Bone marrow (tissue), 2 donors: ENCODE results near the gene RPL9.
"Not testable (repeated sequence)": the region's sequence is repeated elsewhere in the genome, so short reads cannot be mapped to it uniquely, and the experiment has no call there.

Experiments
- DNase-seq, 2 donors: peaks; one replicate each; lab custom pipeline; 2025; lab: John Stamatoyannopoulos, UW

RPL9 gene

GRCh38 chr4:39458505-39459300 lies at the start of gene RPL9, which contains the start of gene LIAS:
TSS of gene RPL9 (minus strand) at chr4:39458922. CDS start at chr4:39458439, 483 bp downstream.
TSS of gene LIAS (plus strand) at chr4:39459056. CDS start at chr4:39459118, 62 bp downstream.
- peak; percentile 88 to 91 for DNase-seq

- no peak for DNase-seq
Measured at GRCh38 chr4:39505581-39505980, 46.9 kb upstream of the RPL9 start.

DNA sequence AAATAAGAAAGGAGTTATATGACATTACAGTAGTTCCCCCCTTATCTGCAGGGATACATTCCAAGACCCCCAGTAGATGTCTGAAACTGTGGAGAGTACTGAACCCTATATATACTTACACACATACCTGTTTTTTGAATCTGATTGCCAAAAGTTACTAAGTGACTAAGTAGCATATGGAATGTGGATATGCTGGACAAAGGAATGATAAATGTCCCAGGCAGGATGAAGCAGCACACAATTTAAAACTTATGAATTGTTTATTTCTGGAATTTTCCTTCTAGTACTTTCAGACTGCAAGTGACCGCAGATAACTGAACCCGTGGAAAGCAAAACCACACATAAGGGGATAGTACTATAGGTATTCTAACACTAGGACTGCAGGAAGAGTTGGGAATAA lies 45.8 kb upstream of the RPL9 start:
- DNase-seq: no peak

DNA sequence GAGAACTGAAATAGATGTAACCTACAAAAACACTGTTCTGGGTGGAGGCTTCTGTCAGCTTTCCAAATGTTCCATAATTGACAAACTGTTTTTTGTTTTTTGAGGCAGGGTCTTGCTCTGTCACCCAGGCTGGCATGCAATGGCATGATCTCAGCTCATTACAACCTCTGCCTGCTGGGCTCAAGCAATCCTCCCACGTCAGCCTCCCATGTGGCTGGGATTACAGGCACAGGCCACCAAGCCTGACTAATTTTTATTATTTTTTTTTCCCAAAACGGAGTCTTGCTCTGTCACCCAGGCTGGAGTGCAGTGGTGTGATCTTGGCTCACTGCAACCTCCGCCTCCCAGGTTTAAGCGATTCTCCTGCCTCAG lies 43.9 kb upstream of the RPL9 start:
- DNase-seq: not testable (repeated sequence)

GRCh38 chr4:39502019-39502663 lies 43.4 kb upstream of the RPL9 start:
- no peak for DNase-seq

- DNase-seq: no peak
Measured at GRCh38 chr4:39498727-39499020, 40.0 kb upstream of the RPL9 start.

DNA sequence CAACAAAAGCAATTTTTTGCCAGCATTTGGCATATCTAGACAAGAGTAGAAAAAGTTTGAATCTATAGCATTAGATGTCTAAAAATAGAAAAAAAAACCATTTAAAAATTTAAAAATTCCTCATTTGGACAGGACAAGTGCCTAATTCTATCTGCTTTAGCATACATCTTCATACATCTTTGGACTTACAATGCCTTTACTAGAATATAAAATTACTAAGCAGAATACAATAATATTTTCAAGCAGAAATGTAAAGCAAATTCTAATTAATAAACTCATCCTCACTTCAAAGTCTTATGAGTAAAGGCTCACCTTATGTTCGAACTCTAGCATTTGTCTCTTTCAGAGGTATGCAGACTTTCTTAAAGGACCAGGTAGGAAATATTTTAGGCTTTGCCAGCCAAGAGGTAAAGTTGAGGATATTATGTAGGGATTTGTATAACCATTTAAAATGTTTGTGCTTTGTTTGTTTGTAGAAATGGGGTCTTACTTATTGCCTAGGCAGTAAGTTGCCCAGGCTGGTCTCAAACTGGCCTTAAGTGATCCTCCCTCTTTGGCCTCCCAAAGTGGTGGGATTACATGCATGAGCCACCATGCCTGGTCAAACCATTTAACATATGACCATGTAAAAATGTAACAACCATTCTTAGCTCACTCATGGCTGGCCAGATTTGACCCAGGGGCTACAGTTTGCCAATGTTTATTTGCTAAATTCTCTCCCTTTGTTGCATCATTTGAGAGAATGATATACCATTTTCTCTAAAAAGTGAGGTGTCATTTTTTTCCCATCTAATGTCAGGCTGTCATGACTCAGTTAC lies 39.4 kb upstream of the RPL9 start:
- no peak for DNase-seq

DNA sequence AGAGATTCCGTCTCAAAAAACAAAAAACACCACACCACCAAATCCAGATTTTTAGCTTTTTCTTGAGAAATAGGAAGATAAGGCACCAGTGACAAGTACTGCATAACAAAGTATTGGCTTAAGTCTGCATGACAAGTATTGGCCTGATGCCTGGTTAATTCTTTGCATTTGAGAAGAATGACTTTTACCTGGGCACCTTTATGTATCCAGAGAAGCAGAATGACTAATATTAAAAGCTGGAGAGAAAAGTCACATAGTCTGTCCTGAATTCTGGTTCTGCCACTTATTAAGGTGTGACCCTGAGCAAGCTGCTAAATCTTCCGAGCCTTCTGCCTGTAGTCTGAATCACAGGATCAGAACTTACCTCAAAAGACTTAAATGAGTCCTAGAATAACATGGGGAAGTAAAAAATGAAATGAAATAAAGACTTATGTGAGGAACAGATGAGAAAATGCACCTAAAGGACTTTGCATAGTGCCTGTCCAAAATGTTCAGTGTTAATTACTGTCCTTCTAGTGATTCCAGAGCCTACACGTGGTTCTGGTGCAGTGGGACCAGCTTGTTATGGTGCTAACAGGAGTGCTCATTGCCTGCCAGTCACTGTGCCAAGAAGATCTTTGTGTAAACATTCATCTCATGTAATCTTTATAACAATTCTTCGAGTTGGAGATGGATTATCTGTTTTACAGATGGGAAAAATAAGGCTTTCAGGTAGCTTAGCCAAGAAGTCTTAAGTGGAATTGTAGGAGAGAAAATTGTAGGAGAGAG lies 36.9 kb upstream of the RPL9 start:
- DNase-seq: no peak

DNA sequence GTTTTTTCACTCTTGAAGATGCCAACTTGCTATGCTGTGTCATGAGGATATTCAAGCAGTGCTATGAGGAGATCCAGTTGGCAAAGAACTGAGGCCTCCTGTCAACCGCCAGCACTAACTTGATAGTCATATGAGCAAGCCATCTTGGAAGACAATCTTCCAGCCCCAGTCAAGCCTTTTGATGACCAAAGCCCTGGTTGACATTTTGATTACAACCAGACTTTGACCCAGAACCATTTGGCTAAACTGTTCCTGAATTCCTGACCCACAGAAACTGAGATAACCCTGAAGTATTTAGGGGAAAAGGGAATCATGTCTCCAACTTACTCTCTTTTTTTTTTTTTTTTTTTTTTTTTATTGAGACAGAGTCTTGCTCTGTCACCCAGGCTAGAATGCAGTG lies 35.6 kb upstream of the RPL9 start:
- no peak for DNase-seq

- DNase-seq: no peak
Measured at GRCh38 chr4:39490322-39490721, 31.6 kb upstream of the RPL9 start.

DNA sequence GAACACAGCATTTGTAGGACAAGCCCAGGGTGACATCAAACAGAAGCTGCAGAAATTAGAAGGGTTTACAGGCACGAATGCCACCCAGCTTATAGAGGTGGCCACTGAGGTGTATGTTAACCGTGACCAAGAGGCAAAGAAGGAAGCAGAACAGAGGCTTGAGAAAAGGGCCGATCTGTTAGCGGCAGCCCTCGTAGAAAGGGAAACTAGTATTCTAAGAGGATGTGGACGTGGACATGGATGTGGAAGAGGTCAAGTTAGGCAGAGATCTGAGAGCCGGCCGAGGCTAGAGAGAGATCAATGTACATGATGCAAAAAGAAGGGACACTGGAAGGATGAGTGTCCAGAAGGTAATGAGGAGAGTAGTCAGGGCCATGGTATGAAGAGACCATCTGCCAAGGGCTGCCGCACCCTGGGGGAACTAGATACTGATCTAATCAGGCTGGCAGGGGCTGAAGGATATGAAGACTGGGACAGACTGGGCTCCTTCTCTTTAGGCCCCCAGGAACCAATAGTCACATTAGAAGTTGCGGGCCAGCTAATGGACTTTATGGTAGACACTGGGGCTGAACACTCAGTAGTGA lies 27.6 kb upstream of the RPL9 start:
- no peak for DNase-seq

DNA sequence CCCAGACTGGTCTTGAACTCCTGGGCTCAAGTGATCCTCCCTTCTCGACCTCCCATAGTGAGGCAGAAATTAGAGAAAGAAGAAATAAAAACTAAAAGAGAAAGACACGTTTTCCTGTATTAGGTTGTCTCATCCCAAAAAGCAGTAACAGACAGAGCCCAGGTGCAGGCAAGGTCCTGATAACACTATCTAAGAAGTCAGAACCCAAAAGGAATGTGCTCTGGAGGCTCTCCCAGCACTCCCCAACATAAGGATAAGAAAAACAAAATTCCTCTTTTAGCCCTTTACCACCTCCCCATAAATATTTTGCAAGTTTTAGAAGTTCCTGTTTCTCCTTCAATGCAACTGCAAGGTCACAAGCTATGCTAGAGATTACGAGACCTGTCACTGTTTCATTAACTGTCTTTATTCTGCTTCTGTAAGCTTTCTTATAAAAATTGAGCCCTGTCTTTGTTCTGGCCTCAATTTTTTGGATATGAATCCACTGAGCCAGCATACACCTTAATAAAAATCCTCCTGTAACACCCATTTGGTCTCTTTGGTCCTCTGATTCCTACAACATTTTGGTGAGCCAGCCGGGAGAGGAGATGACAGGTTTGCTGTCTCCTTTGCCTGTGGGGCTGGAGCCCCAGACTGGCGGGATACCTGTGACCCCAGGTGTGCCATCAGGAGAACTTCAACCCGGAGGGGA lies 26.0 kb upstream of the RPL9 start:
- no peak for DNase-seq

DNA sequence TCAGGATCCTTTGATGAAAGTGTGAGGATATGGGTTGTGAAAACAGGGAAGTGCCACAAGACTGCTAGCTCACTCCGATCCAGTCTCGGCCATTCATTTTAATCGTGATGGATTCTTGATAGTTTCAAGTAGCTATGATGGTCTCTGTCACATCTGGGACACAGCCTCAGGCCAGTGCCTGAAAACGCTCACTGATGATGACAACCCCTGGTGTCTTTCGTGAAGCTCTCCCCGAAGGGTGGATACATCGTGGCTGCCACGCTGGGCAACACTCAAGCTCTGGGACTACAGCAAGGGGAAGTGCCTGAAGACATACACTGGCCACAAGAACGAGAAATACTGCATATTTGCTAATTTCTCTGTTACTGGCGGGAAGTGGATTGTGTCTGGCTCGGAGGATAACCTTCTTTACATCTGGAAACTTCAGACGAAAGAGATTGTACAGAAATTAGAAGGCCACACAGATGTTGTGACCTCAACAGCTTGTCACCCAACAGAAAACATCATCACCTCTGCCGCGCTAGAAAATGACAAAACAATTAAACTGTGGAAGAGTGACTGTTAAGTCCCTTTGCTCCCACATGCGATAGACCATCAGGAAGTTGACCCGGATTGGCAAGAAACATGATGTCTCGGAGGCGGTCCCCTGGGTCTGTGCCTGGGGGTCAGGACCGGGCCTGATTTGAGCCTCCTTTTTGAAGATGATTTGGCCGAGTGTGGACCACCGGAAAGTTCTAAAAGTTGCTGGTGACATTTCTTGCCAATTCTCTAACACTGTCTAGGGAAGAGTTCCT lies 22.4 kb upstream of the RPL9 start:
- no peak for DNase-seq

DNA sequence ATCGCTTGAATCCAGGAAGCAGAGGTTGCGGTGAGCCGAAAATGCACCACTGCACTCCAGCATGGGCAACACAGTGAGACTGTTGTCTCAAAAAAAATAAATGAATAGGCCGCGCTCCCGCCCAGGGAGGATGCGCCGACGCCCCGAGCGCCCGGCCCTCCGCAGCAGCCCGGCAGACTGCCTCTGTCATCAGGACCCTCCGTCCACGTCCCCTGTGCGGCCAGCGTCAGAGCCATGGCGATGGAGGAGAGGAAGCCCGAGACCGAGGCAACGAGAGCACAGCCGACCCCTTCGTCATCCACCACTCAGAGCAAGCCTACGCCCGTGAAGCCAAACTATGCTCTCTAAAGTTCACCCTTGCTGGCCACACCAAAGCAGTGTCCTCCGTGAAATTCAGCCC lies 21.5 kb upstream of the RPL9 start:
- DNase-seq: no peak

GRCh38 chr4:39476187-39476895 lies 17.6 kb upstream of the RPL9 start:
- DNase-seq: no peak

- no peak for DNase-seq
Measured at GRCh38 chr4:39472396-39472795, 13.7 kb upstream of the RPL9 start.

- DNase-seq: no peak
Measured at GRCh38 chr4:39470402-39470801, 11.7 kb upstream of the RPL9 start.

- peak in 1 of 2 donors; percentile 88 for DNase-seq
Measured at GRCh38 chr4:39469429-39470077, 10.8 kb upstream of the RPL9 start.

- DNase-seq: no peak
Measured at GRCh38 chr4:39467464-39467863, 8.7 kb upstream of the RPL9 start.
